Keratinocyte (primary cell): Measurements from ENCODE around the gene COL11A2. TPM values are rescaled to one million over a fixed set of nuclear protein-coding genes. Genes with fewer than 3 reads are reported as not detected.
A peak's percentile ranks its signal among the peaks of the same experiment; 100 is the strongest.

ENCODE experiments used
- DNase-seq: peaks from one replicate; pipeline ENCODE4 v3.0.0-alpha.2; 2011; ENCODE audit warnings: low read depth, missing footprints, low spot score
- FAIRE-seq: peaks from 2 replicates; lab custom pipeline; 2011; peaks lifted over from hg19 to GRCh38; lab: Jason Lieb, UNC
- H2AFZ ChIP-seq: 2 replicates; pipeline ENCODE4 v1.6.0; 2012; ENCODE audit warnings: low read length, control low read depth, inconsistent platforms; ENCODE audit not compliant: control insufficient read depth
- H3K27ac ChIP-seq: 2 replicates; pipeline ENCODE4 v1.5.1; 2011; ENCODE audit warnings: low read length; ENCODE audit not compliant: control insufficient read depth, insufficient read depth
- H3K27me3 ChIP-seq: 3 replicates; pipeline ENCODE4 v1.6.0; 2011; ENCODE audit warnings: low read length; ENCODE audit not compliant: control insufficient read depth, insufficient read depth; ENCODE audit errors: extremely low read depth
- H3K36me3 ChIP-seq, 2 experiments: 2 replicates in 1 of 2; 3 replicates in 1 of 2; pipeline ENCODE4 v1.5.1; 2011; ENCODE audit warnings: low read length in 2 of 2, mild to moderate bottlenecking in 1 of 2; ENCODE audit not compliant: control insufficient read depth in 2 of 2, insufficient read depth in 2 of 2; ENCODE audit errors: extremely low read depth in 1 of 2
- H3K4me1 ChIP-seq: 3 replicates; pipeline ENCODE4 v1.5.1; 2011; ENCODE audit warnings: low read length; ENCODE audit not compliant: control insufficient read depth, insufficient read depth; ENCODE audit errors: extremely low read depth
- H3K4me2 ChIP-seq: 3 replicates; pipeline ENCODE4 v1.6.0; 2011; ENCODE audit warnings: low read depth, low read length; ENCODE audit not compliant: control insufficient read depth, insufficient read depth; ENCODE audit errors: extremely low read depth
- H3K4me3 ChIP-seq, 3 experiments: fragments of 200-600 bp in 1 of 3; sonication (generic) in 1 of 3; 2 replicates in 2 of 3; 3 replicates in 1 of 3; pipeline ENCODE4 v1.5.1; 2011 to 2016; ENCODE audit warnings: low read length in 3 of 3, mild to moderate bottlenecking in 3 of 3, control low read depth in 2 of 3, inconsistent platforms in 1 of 3, low read depth in 1 of 3, mixed read lengths in 1 of 3, mixed run types in 1 of 3, moderate library complexity in 1 of 3; ENCODE audit not compliant: control insufficient read depth in 2 of 3, insufficient read depth in 2 of 3; ENCODE audit errors: extremely low read depth in 1 of 3
- H3K79me2 ChIP-seq: 2 replicates; pipeline ENCODE4 v1.6.0; 2012; ENCODE audit warnings: low read length; ENCODE audit not compliant: control insufficient read depth, insufficient read depth
- H3K9ac ChIP-seq: 3 replicates; pipeline ENCODE4 v1.6.0; 2011; ENCODE audit warnings: low read length; ENCODE audit not compliant: control insufficient read depth, insufficient read depth; ENCODE audit errors: extremely low read depth
- H3K9me1 ChIP-seq: 3 replicates; pipeline ENCODE4 v1.6.0; 2011; ENCODE audit warnings: low read length; ENCODE audit not compliant: control insufficient read depth, insufficient read depth; ENCODE audit errors: extremely low read depth
- H3K9me3 ChIP-seq: 2 replicates; pipeline ENCODE4 v1.5.1; 2012; ENCODE audit warnings: low read depth, low read length; ENCODE audit not compliant: control insufficient read depth
- H4K20me1 ChIP-seq: 3 replicates; pipeline ENCODE4 v1.6.0; 2011; ENCODE audit warnings: low read length; ENCODE audit not compliant: control insufficient read depth, insufficient read depth; ENCODE audit errors: extremely low read depth
- EZH2 ChIP-seq: IDR thresholded peaks from one replicate; pipeline ENCODE4 v1.6.1; 2012; ENCODE audit warnings: inconsistent platforms, mild to moderate bottlenecking, low read length, moderate library complexity
- dilution Hi-C: fragments of 300-500 bp; cut with MboI; formaldehyde crosslinking; loops from one replicate; pipeline ENCODE4 v1.7.0; 2020; ENCODE audit warnings: low sequenced_read_pairs; ENCODE audit not compliant: extremely low pct_ligation_motif_present
- polyA plus RNA-seq, 5 experiments: library from polyadenylated mRNA; depleted of rRNA in 3 of 5; stranded (reverse) in 3 of 5; stranded (forward) in 1 of 5; unstranded in 1 of 5; fragments of >200 nt; gene quantifications; 1 replicate in 1 of 5; 2 replicates in 3 of 5; 3 replicates in 1 of 5; pipeline versions ENCODE4 v1.2.1 to v1.2.3, GENCODE V29; 2011 to 2012; ENCODE audit warnings: missing spikeins in 2 of 5, low read depth in 1 of 5, low replicate concordance in 1 of 5
- TF ChIP-seq, protein P1 (sequence below), 3 experiments: IDR thresholded peaks in 1 of 3; conservative IDR thresholded peaks in 1 of 3; optimal IDR thresholded peaks in 1 of 3; 2 replicates in 2 of 3; 3 replicates in 1 of 3; pipeline versions ENCODE3 to v1.5.1; 2011; ENCODE audit warnings: low read length in 3 of 3, mild to moderate bottlenecking in 3 of 3, moderate library complexity in 2 of 3, control low read depth in 1 of 3, inconsistent platforms in 1 of 3; ENCODE audit not compliant: insufficient read depth in 2 of 3; ENCODE audit errors: extremely low read depth in 1 of 3

COL11A2 gene
- polyA plus RNA-seq, 1 donor (not counting 4 experiments of a cell fraction or from before 2014, with no cell fraction given), result 0.08 TPM

DNA sequence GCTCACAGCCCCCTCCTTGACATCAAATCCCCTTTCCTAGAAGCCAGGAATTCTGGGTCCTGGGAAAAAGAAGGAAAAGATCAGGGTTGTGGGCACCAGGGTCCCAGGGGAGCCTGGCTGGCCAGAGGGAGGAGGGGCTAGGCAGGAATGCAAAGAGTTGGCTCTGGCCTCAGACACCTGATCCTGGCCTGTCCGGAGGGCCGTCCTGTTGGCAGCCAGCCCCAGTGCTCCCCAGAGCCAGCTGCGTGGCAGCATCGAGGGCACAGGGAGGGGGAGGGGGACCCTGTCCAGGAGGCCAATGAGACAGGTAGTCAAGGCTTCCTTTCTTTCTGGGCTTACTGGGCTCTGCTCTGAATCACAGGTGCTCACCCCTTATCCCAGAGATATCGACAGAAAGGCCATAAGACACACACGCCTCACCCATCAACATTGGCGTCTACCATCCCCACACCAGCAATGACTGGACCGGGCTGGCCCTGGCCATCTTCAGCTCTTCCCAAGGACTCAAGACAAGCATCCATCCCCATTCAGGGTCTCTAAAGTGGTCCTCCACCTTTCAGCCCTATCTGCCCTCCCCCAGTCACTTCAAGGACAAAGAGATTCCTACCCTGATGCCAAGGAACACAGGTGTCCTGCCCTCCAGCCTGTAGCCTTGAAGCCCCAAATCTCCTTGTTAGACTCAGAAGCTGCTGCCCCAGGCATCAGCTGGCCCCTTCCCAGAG lies 723 bp downstream of the COL11A2 start:
- dilution Hi-C loops, result no loop called here

DNA sequence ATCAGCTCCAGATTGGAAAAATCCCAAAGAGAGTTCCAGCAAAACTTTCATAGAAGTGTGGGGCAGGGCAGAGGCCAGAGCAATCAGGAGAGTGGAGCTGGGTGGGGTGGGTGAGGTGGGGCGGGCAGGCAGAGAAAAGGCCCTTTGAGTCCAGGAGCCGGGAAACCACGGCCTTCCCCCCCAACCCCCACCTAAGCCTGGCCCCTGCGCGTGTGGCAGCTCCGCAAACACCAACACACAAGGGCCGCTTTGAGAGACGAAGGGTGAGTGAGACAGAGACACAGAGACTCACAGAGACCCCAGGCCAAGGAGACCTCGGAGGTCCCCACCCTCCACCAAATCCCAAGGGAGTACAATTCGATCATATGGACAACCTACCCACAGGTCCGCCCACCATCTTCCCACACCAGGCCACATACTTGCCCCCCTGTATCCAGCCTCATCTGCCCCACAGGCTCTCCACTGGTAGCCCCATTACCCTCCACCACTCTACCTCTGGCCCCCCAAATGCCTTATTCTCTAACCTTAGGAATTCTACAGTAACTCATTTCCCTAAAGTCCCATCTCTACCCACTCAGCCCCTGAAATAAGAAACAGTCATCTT lies 1.7 kb downstream of the COL11A2 start:
- Histone ChIP-seq H3K79me2 (no peaks in the 10 kb centered on the region), H3K4me1 (no peaks in the 10 kb centered on the region), H4K20me1 (no peaks in the 10 kb centered on the region), H3K4me3 (no peak overlapping the region), H3K27ac (no peak overlapping the region), H2AFZ (no peak overlapping the region), H3K4me2 (no peak overlapping the region), H3K9me1 (no peaks in the 10 kb centered on the region), H3K9ac (no peak overlapping the region), H3K27me3 (peaks cover 31% of the 10 kb centered on the region), H3K36me3 (peaks cover 1 to 3% of the 10 kb centered on the region in 2 experiments), H3K9me3 (no peaks in the 10 kb centered on the region)
- no peak for DNase-seq
- TF ChIP-seq, protein P1, sequence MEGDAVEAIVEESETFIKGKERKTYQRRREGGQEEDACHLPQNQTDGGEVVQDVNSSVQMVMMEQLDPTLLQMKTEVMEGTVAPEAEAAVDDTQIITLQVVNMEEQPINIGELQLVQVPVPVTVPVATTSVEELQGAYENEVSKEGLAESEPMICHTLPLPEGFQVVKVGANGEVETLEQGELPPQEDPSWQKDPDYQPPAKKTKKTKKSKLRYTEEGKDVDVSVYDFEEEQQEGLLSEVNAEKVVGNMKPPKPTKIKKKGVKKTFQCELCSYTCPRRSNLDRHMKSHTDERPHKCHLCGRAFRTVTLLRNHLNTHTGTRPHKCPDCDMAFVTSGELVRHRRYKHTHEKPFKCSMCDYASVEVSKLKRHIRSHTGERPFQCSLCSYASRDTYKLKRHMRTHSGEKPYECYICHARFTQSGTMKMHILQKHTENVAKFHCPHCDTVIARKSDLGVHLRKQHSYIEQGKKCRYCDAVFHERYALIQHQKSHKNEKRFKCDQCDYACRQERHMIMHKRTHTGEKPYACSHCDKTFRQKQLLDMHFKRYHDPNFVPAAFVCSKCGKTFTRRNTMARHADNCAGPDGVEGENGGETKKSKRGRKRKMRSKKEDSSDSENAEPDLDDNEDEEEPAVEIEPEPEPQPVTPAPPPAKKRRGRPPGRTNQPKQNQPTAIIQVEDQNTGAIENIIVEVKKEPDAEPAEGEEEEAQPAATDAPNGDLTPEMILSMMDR (optimal IDR thresholded peaks at IDR 0.05 in 1 of 3, IDR thresholded peaks at IDR 0.05 in 1 of 3, conservative IDR thresholded peaks at IDR 0.05 in 1 of 3; ENCODE audit: extremely low read depth in 1 of 3, insufficient read depth in 2 of 3, low read length in 3 of 3), result no peak
- no peak for TF ChIP-seq EZH2
- dilution Hi-C loops, result no loop called here
- no peak for FAIRE-seq

More for the DNA sequence above, 723 bp downstream of the COL11A2 start:
- no peaks in the 10 kb centered on the region for H3K4me1 ChIP-seq
- peaks cover 7 to 8% of the 10 kb centered on the region in 2 experiments for H3K36me3 ChIP-seq
- H3K4me3 ChIP-seq, result no peak overlapping the region
- no peak overlapping the region for H3K4me2 ChIP-seq
- FAIRE-seq (no peak), DNase-seq (no peak)
- no peaks in the 10 kb centered on the region for H3K79me2 ChIP-seq
- no peak overlapping the region for H3K27ac ChIP-seq
- H3K9me3 ChIP-seq, result no peaks in the 10 kb centered on the region
- H3K9me1 ChIP-seq, result no peaks in the 10 kb centered on the region
- TF ChIP-seq EZH2, result peak; percentile 72
- TF ChIP-seq, protein P1 (optimal IDR thresholded peaks at IDR 0.05 in 1 of 3, IDR thresholded peaks at IDR 0.05 in 1 of 3, conservative IDR thresholded peaks at IDR 0.05 in 1 of 3; ENCODE audit: extremely low read depth in 1 of 3, insufficient read depth in 2 of 3, low read length in 3 of 3), result no peak
- no peak overlapping the region for H3K9ac ChIP-seq
- H4K20me1 ChIP-seq, result no peaks in the 10 kb centered on the region
- peaks cover 31% of the 10 kb centered on the region for H3K27me3 ChIP-seq
- H2AFZ ChIP-seq, result no peak overlapping the region
